ENCODE measurements around the gene SLC22A14. TPM values are rescaled to one million over a fixed set of nuclear protein-coding genes. Genes with fewer than 3 reads are reported as not detected.

The SLC22A14 gene
- total and polyA plus RNA-seq, 2 donors (not counting 1 experiment from before 2014, with no cell fraction given), result not detected

DNA sequence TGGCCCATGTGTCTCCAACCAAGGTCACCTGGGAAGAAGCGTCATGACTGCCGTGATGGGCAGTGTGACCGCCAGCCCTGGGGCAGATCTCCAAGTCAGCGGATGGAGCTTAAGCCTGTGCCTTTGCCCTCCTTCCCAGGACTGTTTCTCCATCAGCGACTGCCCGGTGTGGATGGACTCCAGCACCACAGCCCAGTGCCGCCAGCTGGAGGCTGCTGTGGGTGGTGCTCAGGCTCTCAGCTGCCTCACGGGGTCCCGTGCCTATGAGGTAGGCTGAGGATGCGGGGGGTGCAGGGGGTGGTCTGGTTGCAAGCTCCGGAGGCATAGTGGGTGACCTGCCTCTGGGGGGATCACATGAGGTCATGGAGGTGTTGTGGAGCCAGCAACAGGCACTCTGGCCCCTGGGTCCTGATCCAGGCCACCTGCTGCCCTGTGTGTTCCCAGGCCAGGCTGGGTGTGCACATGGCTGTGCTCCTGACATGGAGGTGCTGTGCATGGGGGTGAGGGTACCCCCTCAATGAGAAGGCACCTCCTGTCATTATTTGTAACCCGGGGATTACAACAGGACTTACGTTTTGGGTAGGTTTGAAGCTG, 83.5 kb downstream of the SLC22A14 start:
- H3K27ac Mint-ChIP-seq, result no peak overlapping the region
- Histone ChIP-seq H3K9me3 (ENCODE audit: control extremely low read depth in 1 of 3, control insufficient read depth in 2 of 3, insufficient read depth in 1 of 3, low read length in 2 of 3) (no peaks in the 10 kb centered on the region), H3K27me3 (replicated peaks in 1 of 4; ENCODE audit: control extremely low read depth in 1 of 4, control insufficient read depth in 3 of 4, insufficient read depth in 4 of 4, low read length in 3 of 4) (no peaks in the 10 kb centered on the region), H2AFZ (ENCODE audit: insufficient read depth, low read depth, low read length, poor library complexity, severe bottlenecking) (no peak overlapping the region), H3K27ac (ENCODE audit: low read length in 2 of 2) (no peak overlapping the region), H3K36me3 (replicated peaks in 1 of 2; ENCODE audit: control extremely low read depth in 1 of 2, control insufficient read depth in 1 of 2, extremely low read depth in 1 of 2, insufficient read depth in 2 of 2, low read length in 1 of 2) (no peaks in the 10 kb centered on the region), H3K4me2 (replicated peaks; ENCODE audit: low read depth, low read length, poor library complexity, severe bottlenecking) (no peak overlapping the region), H3K9ac (ENCODE audit: low read length) (no peak overlapping the region), H3K4me3 (ENCODE audit: control extremely low read depth in 1 of 5, extremely low read depth in 1 of 5, insufficient read depth in 1 of 5, low read depth in 2 of 5, low read length in 4 of 5) (no peak overlapping the region), H4K20me1 (ENCODE audit: control insufficient read depth, insufficient read depth, low read length, poor library complexity, severe bottlenecking) (no peaks in the 10 kb centered on the region), H3K4me1 (ENCODE audit: control insufficient read depth in 2 of 2, insufficient read depth in 2 of 2, low read length in 2 of 2) (no peaks in the 10 kb centered on the region), H3K79me2 (ENCODE audit: control insufficient read depth, insufficient read depth, low read length) (no peaks in the 10 kb centered on the region)
- POLR2A ChIA-PET, result no interaction called here
- CTCF ChIA-PET, result no interaction called here
- ATAC-seq (ENCODE audit: low read depth) (no peak), DNase-seq (no peak)
- H3K27me3 Mint-ChIP-seq, result no peaks in the 10 kb centered on the region
- H3K4me3 Mint-ChIP-seq, result no peak overlapping the region
- 96% methylated on average over 11 of the region's 13 CpGs for WGBS (ENCODE audit: insufficient coverage)
- intact Hi-C loops (cut with micrococcal nuclease), result no loop called here
- TF ChIP-seq EZH2 (IDR thresholded peaks at IDR 0.05; ENCODE audit: borderline replicate concordance, insufficient read depth, low read depth, low read length, poor library complexity, severe bottlenecking), result no peak
- TF ChIP-seq, protein P1, sequence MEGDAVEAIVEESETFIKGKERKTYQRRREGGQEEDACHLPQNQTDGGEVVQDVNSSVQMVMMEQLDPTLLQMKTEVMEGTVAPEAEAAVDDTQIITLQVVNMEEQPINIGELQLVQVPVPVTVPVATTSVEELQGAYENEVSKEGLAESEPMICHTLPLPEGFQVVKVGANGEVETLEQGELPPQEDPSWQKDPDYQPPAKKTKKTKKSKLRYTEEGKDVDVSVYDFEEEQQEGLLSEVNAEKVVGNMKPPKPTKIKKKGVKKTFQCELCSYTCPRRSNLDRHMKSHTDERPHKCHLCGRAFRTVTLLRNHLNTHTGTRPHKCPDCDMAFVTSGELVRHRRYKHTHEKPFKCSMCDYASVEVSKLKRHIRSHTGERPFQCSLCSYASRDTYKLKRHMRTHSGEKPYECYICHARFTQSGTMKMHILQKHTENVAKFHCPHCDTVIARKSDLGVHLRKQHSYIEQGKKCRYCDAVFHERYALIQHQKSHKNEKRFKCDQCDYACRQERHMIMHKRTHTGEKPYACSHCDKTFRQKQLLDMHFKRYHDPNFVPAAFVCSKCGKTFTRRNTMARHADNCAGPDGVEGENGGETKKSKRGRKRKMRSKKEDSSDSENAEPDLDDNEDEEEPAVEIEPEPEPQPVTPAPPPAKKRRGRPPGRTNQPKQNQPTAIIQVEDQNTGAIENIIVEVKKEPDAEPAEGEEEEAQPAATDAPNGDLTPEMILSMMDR (IDR thresholded peaks at IDR 0.05), result no peak
- no peaks in the 10 kb centered on the region for H3K4me1 Mint-ChIP-seq
- H3K9me3 Mint-ChIP-seq (ENCODE audit: insufficient read depth), result no peaks in the 10 kb centered on the region

DNA sequence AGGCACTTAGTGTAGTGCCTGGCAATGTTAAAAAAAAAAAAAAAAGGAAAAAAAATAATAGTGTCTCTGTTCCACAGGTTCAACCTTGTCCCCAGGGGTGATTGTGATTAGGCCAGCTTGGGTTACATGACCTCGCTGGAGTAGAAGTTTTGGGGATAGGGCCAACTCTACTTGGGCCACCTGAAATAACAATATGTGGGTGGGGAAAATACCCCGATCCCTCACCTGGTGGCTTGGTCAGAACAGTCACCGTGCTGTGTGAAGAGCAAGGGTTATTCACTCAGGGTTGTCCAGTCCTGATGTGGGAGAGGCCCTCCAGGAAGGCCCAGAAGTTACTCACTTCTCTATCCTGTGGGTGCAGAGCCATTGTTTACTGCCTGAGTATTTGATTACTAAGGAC, 84.0 kb downstream of the SLC22A14 start:
- Histone ChIP-seq H3K79me2 (ENCODE audit: control insufficient read depth, insufficient read depth, low read length) (no peaks in the 10 kb centered on the region), H3K27me3 (replicated peaks in 1 of 4; ENCODE audit: control extremely low read depth in 1 of 4, control insufficient read depth in 3 of 4, insufficient read depth in 4 of 4, low read length in 3 of 4) (no peaks in the 10 kb centered on the region), H2AFZ (ENCODE audit: insufficient read depth, low read depth, low read length, poor library complexity, severe bottlenecking) (no peak overlapping the region), H3K36me3 (replicated peaks in 1 of 2; ENCODE audit: control extremely low read depth in 1 of 2, control insufficient read depth in 1 of 2, extremely low read depth in 1 of 2, insufficient read depth in 2 of 2, low read length in 1 of 2) (no peaks in the 10 kb centered on the region), H4K20me1 (ENCODE audit: control insufficient read depth, insufficient read depth, low read length, poor library complexity, severe bottlenecking) (no peaks in the 10 kb centered on the region), H3K9me3 (ENCODE audit: control extremely low read depth in 1 of 3, control insufficient read depth in 2 of 3, insufficient read depth in 1 of 3, low read length in 2 of 3) (no peaks in the 10 kb centered on the region), H3K27ac (ENCODE audit: low read length in 2 of 2) (no peak overlapping the region), H3K4me3 (ENCODE audit: control extremely low read depth in 1 of 5, extremely low read depth in 1 of 5, insufficient read depth in 1 of 5, low read depth in 2 of 5, low read length in 4 of 5) (no peak overlapping the region), H3K4me2 (replicated peaks; ENCODE audit: low read depth, low read length, poor library complexity, severe bottlenecking) (no peak overlapping the region), H3K4me1 (ENCODE audit: control insufficient read depth in 2 of 2, insufficient read depth in 2 of 2, low read length in 2 of 2) (no peaks in the 10 kb centered on the region), H3K9ac (ENCODE audit: low read length) (no peak overlapping the region)
- Mint-ChIP-seq H3K4me1 (no peaks in the 10 kb centered on the region), H3K27me3 (no peaks in the 10 kb centered on the region), H3K27ac (no peak overlapping the region), H3K4me3 (no peak overlapping the region), H3K9me3 (ENCODE audit: insufficient read depth) (no peaks in the 10 kb centered on the region)
- ChIA-PET POLR2A (no interaction called here), CTCF (no interaction called here)
- no peak for DNase-seq
- TF ChIP-seq, protein P1 (IDR thresholded peaks at IDR 0.05), result no peak
- no peak for TF ChIP-seq EZH2 (IDR thresholded peaks at IDR 0.05; ENCODE audit: borderline replicate concordance, insufficient read depth, low read depth, low read length, poor library complexity, severe bottlenecking)
- no peak for ATAC-seq (ENCODE audit: low read depth)
- intact Hi-C loops (cut with micrococcal nuclease), result no loop called here
- WGBS (ENCODE audit: insufficient coverage), result 100% methylated on average over 2 of the region's 3 CpGs
